ENCODE data around the gene SENP7. TPM values are rescaled to one million over a fixed set of nuclear protein-coding genes. Genes with fewer than 3 reads are reported as not detected.

SENP7 gene
- total RNA-seq, 2 donors from 2014 or later = 23.7 to 55.1 TPM

- Histone ChIP-seq H3K4me1 (ENCODE audit: control insufficient read depth in 1 of 2, low read depth in 2 of 2) (no peaks in the 10 kb centered on the region), H3K27me3 (replicated peaks; ENCODE audit: insufficient read depth) (no peaks in the 10 kb centered on the region), H3K36me3 (no peaks in the 10 kb centered on the region), H3K27ac (no peak overlapping the region), H3K4me3 (no peak overlapping the region), H3K9me3 (no peaks in the 10 kb centered on the region)
- no peak for TF ChIP-seq CTCF (IDR thresholded peaks at IDR 0.05)
- ATAC-seq (ENCODE audit: insufficient number of reproducible peaks, low FRiP score, low read depth) = no peak
- DNase-seq (ENCODE audit: low spot score) = no peak
Measured at GRCh38 chr3:101279162-101279561, 233.8 kb downstream of the SENP7 start.

GRCh38 chr3:101278727-101279126 is 234.3 kb downstream of the SENP7 start:
- no peak for ATAC-seq (ENCODE audit: insufficient number of reproducible peaks, low FRiP score, low read depth)
- H3K27me3 ChIP-seq (replicated peaks; ENCODE audit: insufficient read depth) = no peaks in the 10 kb centered on the region
- DNase-seq (ENCODE audit: low spot score) = no peak
- no peaks in the 10 kb centered on the region for H3K9me3 ChIP-seq
- H3K27ac ChIP-seq = no peak overlapping the region
- H3K36me3 ChIP-seq = no peaks in the 10 kb centered on the region
- H3K4me1 ChIP-seq (ENCODE audit: control insufficient read depth in 1 of 2, low read depth in 2 of 2) = peaks cover 0 to 2% of the 10 kb centered on the region in 2 donors
- no peak for TF ChIP-seq CTCF (IDR thresholded peaks at IDR 0.05)
- H3K4me3 ChIP-seq = no peak overlapping the region

Other genes starting within 250 kb of the SENP7 start
- gene IMPG2, start 192.6 kb downstream of the SENP7 start, total RNA-seq = under 1 TPM; 0.21 to 0.81 TPM
- gene TRMT10C, start 48.7 kb upstream of the SENP7 start, total RNA-seq = 10 to 100 TPM; 11.6 to 20.5 TPM
- gene PCNP, start 61.0 kb upstream of the SENP7 start, total RNA-seq = 100 to 1,000 TPM in 1 of 2 donors, 10 to 100 TPM in 1; 78.9 to 131 TPM
- gene ZBTB11, start 163.9 kb upstream of the SENP7 start, total RNA-seq = 10 to 100 TPM; 17.7 to 26.6 TPM
- gene RPL24, start 173.5 kb upstream of the SENP7 start, total RNA-seq = 100 to 1,000 TPM; 633 to 750 TPM
- gene CEP97, start 211.4 kb upstream of the SENP7 start, total RNA-seq = 10 to 100 TPM in 1 of 2 donors, 1 to 10 TPM in 1; 4.7 to 20.1 TPM